Epidermal melanocyte (primary cell): ENCODE data around the gene CCDC89.

Source experiments
- DNase-seq: peaks from one replicate; pipeline ENCODE4 v3.0.0; 2011; ENCODE audit warnings: low spot score; ENCODE audit not compliant: insufficient read length

CCDC89 gene

DNA sequence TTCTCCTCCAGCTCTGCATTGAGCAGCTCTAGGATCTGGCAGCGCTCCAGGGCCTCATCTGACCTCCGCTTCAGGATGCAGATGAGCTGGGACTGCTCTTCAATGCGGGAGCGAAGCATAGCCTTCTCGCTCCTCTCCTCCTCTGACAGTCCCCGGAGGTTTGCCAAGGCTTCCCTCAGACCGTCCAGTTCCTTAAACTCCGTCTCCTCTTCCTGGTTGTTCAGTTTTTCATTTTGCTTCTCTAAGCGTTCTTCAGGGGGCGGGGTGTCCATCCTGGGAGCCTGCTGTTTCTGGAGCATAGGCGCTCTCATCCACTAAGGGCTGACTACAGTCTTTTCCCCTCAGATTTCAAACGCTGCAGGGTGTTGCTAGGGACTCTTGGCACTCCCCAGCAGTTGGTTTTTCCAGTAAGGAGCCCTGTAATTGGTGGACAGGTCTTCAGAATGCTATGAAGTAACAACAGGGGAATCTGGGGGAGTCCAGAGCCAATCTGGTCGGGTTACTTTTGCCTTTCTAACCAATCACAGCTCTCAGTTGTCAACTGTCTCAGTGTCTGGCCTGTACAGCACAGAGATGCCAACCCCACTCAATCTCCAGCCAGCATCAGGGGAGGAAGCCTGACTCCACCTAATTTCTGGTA, at the start of gene CCDC89:
TSS of gene CCDC89 (minus strand) at position 376 of the 640 bp plus-strand sequence. CDS start at position 311, 65 bp downstream.
- peak; percentile 81 for DNase-seq

DNA sequence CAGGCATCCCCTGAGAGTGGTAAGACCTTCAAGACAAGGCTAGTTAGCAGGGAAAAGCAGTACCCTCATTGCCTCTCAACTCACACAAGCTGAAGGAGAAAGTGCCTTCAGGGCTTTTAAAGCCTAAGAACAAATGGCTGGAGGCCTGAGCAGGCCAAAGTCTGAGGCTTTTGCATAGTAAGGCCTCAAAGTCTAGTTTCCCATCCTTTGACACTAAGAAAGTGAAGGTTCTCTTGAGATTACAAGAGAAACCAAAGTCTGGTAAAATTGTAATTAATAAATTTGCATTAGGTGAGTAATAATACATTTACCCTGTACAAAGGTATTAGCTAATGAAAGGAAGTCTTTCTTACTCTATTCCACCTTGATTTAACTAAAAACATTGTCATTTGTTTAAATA, 47.0 kb upstream of the CCDC89 start:
- no peak for DNase-seq

DNA sequence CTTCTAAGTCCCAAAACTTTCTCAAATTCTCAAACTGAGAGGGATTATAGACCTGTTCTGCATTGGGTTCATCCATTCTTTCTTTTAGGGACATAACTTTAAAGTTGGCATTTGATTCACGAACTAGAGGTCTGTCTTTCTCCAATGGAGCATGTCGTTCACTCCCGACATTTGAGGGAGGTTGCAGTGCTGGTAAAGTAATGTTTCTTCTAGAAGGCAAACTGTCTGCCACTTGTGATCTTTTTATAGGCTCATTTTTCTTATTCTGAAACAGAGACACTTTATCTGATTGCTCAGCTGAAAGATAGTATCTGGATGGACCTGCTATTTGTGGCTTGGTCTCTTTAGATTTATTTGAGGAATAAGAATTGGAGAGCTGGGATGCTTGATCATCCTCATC, 40.4 kb upstream of the CCDC89 start:
- DNase-seq = no peak

DNA sequence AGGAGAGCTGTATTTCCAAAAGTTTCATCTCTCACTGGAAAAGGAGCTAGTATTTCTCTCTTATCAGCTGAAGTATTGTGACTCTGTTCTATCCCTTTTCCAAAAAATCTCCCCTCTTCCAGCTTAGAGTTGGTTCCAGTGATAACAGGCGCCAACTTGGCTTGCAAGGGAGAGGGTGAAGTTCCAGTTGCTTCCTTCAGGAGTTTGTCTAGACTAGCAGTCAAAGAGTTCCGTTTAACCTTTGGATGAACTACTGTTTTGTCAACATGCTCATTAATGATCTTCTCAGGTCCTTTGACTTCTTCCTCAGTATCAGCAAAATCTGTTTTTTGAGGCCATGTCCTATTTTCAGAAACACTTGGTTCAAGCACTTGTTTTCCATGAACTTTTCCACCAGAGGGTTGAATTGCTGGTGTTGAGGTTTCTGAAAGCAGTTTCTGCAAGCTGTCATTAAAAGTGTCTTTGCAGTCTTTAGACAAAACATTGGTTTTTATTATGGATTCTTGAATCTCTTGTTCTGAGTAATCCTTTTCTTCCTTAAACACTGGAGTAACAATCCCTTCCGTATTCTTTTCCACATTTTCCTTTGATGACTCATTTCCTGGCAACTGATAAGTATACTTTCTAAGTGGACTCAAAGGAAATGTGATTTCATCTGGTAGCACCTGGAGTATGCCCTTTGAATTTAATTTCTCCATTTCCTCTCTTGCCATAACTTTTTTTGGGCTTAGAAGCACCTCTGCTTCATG, 39.7 kb upstream of the CCDC89 start:
- DNase-seq = peak; percentile 38

DNA sequence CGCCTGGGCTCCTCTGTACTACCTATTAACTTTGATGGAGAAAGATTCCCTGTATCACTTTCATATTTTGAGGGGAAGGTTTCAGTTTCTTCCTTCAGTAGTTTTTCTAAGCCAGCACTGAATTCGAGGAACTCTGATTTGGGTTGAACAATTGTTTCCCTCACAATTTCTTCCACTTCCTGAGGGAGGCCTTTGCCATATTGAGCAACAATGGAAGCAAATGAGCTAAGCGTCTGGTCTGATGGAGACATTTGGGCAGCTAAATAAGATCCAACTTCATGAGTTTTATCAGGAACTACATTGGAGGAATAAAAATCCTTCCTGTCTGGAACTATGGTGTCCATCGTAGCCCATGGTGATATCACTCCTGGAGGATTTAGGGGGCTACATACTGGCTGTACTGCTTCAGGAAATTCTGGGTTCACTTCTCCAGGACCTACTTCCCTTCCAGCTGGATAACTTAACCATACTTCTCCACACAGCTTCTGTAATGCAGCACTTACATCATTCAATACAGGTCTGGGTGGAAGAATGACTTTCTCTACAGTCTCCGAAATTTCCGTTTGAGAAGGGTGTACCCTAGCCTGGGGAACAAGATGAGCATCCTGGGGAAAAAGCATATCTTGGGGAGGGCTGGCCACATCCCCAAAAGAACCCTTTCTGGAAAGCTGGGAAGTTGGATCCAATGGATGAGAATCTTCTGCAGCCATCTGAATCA, 38.9 kb upstream of the CCDC89 start:
- DNase-seq = no peak

DNA sequence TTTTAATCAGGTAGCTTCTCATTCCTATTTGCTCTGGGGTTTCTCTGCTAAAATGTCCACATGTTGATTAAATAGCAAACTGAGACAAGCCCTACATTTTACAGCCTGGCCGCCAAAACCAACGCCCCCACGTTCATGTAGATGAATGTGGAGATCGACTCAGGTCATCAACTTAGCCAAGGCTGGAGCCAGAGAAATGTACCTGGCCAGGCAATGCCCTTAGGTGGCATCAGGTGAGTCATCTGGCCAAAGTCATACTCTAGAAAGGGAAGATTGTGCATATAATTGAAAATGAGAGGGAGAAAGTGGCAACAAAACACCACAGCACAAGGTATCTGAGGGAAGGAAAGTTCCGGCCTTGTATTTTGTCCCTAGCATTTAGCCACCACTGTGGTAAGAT, 37.1 kb upstream of the CCDC89 start:
- DNase-seq = no peak

DNA sequence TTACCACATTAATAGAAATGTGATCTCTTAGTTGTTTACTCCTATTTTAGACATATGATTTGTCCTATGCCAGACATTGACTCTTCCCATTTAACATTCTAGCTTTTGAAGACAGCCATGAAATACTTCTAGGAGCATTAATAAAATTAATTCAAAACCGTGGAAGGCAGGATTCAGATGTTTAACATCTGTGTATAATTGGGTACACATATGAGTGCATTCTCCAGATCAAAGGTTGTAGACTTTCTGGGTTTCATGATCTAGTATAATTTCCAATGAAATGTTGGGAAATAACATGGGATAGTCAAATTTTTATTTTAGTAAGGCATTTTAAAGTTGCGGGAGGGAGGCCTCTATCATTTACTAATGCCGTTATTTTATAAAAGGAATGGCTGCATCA, 35.2 kb upstream of the CCDC89 start:
- DNase-seq = no peak

DNA sequence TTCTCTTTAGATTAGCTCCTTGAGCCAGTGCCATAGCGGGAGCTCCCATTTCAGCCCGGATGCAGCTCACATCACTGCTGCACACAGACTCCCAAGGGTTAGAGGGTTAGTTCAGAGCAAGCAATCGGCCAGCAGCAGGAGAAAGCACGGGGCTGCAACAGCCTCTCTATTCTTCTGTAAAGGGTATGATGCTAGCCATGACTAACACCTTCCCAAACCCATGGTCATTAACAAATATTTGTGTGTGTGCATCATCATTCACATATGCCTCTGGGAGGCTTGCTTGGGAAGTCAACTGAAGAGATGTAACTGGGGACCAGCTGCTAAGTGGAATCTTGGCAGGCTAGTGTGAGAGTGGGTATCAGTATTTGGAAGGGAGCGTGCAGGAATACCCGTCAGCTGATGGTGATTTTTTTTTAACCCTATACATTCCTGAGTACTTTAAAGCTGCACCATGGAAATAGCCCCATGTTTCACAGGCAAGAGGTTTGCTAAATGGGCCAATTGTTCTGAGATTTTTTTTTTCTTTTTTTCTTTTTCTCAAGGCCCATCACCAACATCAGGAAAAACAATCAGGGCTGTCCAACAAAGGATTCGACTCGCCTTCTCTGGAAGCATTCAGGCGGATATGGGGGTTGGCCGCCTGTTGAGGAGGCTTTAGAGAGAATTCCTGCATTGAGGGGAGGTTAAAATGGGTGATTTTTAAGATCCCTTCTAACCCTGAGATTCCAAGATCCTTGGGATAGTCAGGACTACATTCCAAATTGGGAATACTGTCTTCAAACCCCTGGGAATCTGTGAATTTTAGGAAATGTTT, 33.2 kb upstream of the CCDC89 start:
- peak; percentile 88 for DNase-seq

DNA sequence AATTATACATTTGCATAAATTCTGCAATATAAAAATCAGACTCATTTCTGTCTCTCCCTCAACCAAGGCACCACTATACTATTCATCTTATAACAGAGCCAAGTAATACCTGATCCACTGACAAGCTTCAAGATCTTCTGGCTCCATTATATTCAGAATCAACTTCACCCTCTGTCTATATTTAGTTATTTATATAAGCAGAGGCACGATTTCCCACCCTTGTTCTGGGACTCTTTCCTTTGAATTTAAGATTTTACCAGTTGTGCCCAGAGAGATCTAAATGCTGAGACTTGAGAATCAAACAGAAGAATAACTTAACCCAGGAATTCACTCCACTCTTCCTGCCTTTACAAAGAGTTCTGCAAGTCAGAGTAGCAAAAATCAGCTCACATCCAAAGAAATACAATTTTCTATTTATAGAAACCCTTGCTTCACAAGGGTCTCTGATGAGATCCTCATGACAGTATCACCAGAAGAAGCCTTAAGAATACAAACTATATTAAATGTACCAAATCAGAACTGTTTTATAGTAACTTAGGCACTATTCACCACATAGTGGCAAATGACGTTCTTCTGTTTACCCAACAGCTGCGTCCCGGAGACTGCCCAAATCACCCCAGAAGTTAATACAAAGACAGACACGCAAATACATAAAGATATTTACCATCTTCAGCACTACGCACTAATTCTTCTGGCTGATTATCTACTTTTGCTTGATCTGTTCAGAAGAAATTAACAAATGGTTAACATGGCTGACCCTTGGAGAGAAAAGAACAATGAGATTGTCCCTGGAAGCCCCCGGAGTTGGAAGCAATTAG, 32.3 kb upstream of the CCDC89 start:
- DNase-seq = no peak

DNA sequence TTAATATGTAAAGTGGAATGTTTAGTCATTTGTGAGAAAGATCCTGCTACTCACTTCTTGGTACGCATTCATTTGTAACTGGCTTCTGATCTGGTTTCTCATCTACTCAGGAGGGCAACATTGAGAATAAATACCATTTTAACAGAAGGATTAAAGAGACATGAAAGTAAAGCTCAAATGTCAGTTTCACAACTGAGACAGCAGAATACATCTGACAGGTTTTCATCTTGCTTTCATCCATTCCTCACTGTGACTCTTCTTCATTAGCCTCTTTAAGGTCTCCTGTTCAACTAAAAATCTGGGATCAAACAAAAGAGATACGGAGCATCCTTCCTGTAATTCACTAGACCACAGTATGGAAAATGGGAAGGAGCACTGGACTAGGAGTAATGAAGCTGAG, 31.4 kb upstream of the CCDC89 start:
- DNase-seq = no peak

DNA sequence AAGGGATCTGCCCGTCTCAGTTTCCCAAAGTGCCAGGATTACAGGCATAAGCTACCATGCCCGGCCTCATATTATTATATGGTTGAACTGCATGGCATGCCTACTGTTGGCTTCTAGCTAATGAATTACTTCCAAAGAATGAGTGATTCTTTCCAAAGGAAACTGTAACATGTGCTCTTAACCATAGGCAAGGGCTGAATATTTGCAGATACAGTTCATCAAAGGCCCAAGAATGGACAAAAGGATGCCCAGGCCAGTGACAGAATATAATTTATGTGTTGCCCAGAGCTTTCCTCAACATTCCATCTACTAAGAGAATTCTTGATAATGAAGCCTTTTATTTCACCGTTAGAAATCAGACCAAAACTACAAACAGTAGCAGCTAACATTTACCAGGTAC, 27.0 kb upstream of the CCDC89 start:
- DNase-seq = no peak

DNA sequence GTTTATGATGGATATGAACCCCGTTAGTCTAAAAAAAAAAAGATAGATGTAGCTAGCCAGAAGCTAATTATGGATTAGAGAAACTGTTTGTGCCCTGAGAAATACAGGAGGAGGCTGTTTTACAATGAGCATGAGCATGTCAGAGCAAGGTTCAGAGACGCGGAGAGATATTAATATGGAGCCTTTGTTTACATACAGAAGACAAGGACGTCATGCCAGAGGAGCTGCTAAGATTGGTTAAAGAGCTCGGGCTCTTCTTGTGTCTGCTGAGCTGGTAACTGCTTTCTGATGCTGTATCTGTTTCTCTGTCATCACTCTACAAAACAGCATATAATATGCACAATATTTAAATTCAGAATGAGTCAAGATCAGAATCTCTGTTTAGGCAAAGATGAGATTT, 24.9 kb upstream of the CCDC89 start:
- no peak for DNase-seq

DNA sequence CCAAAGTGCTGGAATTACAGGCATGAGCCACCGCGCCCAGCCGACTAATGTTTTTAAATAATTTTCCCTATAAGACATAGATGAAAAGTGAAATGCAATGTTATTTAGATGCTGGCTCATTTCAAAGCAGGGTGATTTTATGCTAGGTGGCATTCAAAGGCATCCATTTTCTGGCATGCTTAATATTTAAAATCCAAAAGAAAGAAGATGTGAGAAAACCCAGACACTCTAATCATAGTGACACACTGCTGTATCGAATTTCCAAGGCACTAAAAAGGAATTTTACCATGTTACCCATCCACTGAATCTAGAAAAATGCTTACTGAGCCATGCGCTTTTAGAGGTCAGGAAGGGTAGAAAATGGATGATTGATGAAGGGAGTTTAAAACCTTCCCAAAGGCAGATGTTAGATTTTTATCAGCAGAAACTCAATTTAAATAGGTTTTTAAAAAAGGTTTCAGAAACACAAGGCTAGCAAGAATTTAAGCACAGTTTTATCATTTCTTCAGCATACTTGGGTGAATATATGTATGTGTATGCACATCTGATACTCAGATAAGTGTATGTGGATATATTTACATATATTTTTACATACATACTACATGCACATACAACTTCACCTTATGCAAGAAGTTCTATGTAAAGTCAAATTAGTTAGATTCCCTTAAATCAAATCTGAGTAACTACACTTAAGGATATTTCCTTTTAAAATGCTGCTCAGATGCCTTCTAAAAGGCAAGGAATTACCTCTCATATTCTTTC, 24.1 kb upstream of the CCDC89 start:
- DNase-seq = no peak

DNA sequence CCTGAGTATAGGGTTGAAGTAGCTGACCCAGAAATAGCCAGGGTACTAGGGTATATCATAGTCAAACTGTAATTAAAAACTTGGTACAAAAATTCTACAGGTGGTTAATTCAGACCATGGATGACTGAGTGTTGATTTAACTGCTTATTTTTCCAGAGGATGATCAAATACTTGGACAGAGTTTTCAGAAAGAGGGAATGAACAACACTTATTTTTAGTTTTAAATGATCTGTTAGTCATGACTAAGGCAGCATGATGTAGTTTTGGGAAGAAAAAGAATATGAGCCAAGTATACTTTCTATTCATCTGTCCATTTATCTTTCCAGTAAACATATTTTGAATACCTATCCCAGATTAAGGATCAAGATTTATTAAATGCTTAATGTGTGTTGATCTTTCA, 19.8 kb upstream of the CCDC89 start:
- no peak for DNase-seq

DNA sequence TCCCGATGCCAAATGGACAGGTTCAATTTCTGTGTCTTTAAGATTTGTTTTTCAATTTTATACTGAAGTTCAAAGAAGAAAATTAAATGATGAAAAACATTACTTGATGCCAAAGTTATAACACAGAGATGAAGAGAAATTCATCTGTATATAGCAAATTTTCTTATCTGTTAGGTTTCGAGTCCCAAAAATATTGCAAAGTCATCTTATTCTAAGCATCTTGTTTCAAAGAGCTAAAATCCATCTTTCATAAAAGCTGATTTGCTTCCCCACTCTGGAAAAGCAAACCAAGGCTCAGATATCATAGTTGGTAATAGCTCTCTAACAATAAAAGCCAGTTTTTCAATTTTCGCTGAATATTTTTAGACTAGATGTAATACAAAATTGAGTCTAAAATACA, 19.0 kb upstream of the CCDC89 start:
- DNase-seq = no peak

DNA sequence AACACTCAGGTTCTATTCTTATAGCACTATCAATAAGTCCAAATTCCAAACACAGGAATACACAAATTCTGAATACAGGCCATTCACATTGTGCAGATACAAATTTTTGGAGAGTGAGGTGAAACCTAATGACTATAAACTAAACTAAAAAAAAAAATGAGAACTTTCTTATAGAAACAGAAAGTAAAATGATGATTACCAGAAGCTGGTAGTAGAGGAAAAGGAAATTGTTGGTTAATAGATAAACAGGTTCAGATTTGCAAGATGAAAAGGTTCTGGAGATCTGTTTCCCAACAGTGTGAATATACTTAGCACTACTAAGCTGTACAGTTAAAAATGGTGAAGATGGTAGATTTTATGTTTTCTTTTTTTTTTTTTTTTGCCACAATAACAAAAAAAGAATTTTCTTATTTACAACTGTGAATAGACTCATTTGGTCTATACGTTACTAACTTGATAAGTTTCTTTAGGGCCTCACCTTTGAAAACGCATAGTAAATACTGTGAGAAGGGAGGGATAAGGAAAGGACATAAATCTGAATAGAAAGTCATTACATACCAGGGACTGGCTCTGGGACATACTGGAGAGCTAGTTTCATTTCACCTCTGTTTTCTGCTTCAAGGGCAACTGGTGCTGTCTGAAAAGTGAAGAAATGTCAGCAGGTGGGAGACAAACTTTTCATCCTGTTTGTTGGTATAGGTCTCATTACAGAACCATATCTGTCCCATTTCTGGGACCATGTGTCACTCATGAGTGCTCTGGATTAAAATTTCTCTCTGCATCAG, 14.2 kb upstream of the CCDC89 start:
- DNase-seq = no peak

DNA sequence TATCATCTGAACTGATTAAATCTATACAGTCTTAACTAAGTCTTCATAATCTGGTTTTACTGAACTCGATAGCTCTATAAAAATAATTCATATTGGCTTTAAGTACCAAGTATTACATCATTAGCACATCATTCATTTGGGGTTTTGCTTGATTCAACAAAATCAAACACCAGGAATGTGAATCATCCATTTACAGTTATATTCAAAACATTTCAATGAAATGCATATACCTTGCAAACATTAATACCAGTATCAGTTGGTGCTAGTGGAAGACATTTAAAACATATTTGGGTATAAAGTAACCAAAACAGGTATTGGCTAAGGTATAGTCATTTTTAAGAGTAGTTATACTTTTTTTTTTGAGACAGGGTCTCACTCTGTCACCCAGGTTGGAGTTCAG, 12.2 kb upstream of the CCDC89 start:
- no peak for DNase-seq

DNA sequence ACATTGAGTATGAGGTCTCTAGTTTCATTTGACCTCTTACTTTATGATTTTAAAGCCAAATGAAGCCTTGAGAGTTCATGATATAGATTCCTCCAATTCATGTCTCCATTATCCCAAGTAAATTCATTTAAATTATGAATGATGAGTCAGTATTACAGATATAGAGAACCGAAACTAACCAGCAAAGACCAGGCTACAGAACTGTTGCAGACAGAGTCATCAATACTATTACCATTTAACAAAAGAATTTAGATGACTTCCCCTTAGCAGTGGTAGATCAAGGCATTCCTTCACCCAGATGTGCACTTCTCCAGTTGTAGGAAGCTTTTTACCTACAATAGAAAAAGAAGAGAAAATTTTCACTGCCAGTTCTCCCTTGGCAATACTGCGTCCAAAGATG, 11.8 kb upstream of the CCDC89 start:
- no peak for DNase-seq

DNA sequence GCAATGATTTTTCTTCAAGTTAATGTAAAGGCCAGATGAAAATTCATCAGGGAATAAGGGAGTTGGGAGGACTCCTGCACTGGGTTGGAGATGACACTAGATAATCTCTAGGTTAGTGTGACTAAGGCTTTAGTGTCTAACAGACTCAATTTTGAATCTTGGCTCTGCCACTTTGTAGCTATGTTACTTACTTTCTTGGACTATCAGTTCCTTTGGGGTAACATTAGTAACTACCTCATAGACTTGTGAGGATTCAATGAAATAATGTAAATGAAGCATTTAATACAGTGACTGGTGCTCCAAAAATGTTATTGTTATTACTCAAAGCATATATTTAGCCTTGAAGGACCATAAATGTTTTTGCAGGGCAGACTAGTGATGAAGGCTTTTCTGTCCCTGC, 9.6 kb upstream of the CCDC89 start:
- no peak for DNase-seq
